ENCODE results near the gene OSBPL2.

DNA sequence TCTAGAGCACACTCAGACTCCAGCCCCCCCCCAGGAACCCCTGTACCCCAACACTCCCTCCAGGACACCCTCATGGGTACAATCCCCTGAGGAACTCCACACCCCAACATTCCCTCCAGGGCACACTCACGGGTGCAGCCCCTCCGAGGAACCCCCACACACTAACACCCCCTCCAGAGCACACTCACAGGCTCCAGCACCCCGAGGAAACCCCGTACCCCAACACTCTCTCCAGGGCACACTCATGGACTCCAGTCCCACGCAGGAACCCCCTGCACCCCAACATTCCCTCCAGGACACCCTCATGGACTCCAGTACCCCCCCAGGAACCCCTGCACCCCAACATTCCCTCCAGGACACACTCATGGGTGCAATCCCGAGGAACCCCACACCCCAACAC, 97.2 kb downstream of the OSBPL2 start:
- TF ChIP-seq, protein P1, sequence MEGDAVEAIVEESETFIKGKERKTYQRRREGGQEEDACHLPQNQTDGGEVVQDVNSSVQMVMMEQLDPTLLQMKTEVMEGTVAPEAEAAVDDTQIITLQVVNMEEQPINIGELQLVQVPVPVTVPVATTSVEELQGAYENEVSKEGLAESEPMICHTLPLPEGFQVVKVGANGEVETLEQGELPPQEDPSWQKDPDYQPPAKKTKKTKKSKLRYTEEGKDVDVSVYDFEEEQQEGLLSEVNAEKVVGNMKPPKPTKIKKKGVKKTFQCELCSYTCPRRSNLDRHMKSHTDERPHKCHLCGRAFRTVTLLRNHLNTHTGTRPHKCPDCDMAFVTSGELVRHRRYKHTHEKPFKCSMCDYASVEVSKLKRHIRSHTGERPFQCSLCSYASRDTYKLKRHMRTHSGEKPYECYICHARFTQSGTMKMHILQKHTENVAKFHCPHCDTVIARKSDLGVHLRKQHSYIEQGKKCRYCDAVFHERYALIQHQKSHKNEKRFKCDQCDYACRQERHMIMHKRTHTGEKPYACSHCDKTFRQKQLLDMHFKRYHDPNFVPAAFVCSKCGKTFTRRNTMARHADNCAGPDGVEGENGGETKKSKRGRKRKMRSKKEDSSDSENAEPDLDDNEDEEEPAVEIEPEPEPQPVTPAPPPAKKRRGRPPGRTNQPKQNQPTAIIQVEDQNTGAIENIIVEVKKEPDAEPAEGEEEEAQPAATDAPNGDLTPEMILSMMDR (IDR thresholded peaks at IDR 0.05), result no peak
- no peak for TF ChIP-seq POLR2A (IDR thresholded peaks at IDR 0.05)

Measured in esophagus squamous epithelium (tissue), 4 donors.